ENCODE measurements around the gene VIPR2.
A peak's percentile ranks its signal among the peaks of the same experiment; 100 is the strongest.

The VIPR2 gene

DNA sequence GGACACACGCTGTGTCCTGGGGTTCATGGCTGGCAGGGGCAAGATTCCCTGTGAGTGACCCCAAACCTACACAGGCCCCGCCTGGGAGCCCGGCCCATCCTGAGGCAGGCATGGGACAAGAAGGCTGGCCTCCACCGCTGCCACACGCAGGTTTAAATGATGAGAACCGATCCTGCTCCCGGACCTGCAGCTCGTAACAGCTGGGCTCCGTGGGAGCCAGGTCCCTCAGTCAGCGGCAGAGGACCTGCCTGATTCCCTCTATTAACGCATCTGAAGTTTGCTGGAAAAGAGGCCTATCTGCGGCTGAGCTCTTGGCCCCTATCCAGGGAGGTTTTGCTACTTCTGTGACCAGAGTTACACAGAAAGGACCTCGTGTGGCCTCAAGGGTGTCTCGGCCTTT is 112.3 kb downstream of the VIPR2 start:
- FAIRE-seq (no peak), DNase-seq (ENCODE audit: insufficient read length, low spot score) (no peak)
- TF ChIP-seq POLR2AphosphoS5 (IDR thresholded peaks at IDR 0.05; ENCODE audit: low read depth, low read length): no peak

DNA sequence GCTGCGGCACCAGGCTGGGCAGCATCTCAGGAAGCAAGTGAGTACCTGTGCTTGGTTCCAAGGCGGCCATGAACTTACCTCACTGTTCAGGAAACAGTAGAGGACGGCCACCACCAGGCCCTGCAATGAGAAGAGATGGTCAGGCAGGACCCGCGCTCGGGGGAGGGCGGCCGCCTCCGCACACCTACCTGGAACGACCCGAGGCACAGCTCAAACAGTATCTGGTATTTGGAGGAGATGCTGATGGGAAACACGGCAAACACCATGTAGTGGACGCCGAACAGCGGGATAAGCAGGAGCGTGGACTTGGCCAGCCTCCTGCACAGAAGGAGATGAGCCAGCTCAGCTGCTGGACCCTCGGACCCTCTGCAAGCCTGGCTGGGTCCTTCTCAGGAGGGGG is 112.9 kb downstream of the VIPR2 start:
- TF ChIP-seq POLR2AphosphoS5 (IDR thresholded peaks at IDR 0.05; ENCODE audit: low read depth, low read length) (no peak), POLR2A (IDR thresholded peaks at IDR 0.05; ENCODE audit: low read depth, low read length) (no peak), POU2F2 (IDR thresholded peaks at IDR 0.05; ENCODE audit: low read depth, low read length) (no peak), PAX5 (IDR thresholded peaks at IDR 0.05; ENCODE audit: insufficient read depth, low read length, severe bottlenecking) (no peak), TAF1 (IDR thresholded peaks at IDR 0.05; ENCODE audit: low read depth, low read length) (no peak), SPI1 (IDR thresholded peaks at IDR 0.05; ENCODE audit: low read depth, low read length) (no peak)
- DNase-seq (ENCODE audit: insufficient read length, low spot score) (no peak), FAIRE-seq (no peak)

DNA sequence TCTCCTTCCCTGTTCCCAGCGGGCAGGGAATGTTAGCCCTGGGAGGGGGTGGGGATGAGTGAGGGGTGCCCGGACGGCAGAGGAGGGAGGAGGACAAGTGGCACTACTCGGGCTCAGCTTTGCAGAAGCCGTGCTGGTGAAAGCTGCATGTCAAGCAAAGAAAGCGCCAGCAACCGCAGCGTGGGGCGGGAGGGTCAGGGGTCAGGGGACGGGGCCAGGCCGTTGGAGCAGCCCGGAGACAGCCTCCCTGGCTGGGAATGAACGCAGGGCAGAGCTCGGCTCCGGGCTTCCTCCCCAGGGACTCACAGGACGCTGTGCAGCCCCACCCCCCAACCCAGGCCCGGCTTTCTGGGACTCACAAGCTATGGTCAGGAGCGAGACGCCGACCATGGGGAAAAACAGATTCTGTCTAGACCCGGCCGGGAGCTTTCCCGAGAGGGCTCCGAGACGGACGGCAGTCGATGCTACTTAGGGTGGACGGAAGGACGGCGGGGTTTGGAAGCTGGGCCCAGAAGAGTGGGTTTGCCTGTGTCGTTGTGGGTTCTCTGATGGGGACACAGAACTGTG is 113.4 kb downstream of the VIPR2 start:
- FAIRE-seq: no peak
- no peak for DNase-seq (ENCODE audit: insufficient read length, low spot score)
- no peak for TF ChIP-seq POU2F2 (IDR thresholded peaks at IDR 0.05; ENCODE audit: low read depth, low read length)
- no peak for TF ChIP-seq POLR2A (IDR thresholded peaks at IDR 0.05; ENCODE audit: low read depth, low read length)
- TF ChIP-seq TAF1 (IDR thresholded peaks at IDR 0.05; ENCODE audit: low read depth, low read length): no peak
- TF ChIP-seq SPI1 (IDR thresholded peaks at IDR 0.05; ENCODE audit: low read depth, low read length): no peak
- no peak for TF ChIP-seq PAX5 (IDR thresholded peaks at IDR 0.05; ENCODE audit: insufficient read depth, low read length, severe bottlenecking)
- no peak for TF ChIP-seq POLR2AphosphoS5 (IDR thresholded peaks at IDR 0.05; ENCODE audit: low read depth, low read length)

DNA sequence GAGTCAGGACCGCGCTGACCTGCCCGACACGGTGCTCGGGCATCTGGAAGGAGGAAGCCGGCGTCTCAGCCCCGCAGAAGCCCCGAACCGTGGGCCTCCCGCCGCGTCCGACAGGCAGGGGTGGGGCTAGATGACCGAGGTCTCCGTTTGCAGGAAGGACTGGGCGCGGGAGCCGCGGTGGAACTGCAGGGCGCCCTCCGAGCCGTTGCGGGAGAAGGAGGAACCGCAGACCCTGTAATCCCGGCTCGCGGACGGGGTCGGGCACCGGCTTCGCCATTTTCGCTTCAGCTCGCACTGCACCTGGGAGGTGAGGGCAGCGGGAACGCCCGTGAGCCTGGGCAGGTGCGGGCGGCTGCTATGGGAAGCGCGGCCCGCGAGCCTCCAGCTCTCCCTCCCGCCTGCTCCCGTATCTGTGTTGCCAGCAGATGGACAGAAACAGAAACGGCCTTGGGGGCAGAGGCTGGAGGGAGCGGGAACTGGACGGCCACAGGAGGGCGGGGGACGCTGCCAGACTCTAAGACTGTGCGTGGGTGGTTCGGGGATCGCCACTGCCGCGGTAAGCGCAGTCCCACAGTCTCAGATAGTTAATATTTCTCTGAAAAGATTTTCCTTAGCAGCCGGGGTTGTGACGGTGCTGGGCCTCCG is 114.1 kb downstream of the VIPR2 start:
- no peak for FAIRE-seq
- no peak for DNase-seq (ENCODE audit: insufficient read length, low spot score)
- TF ChIP-seq POLR2A (IDR thresholded peaks at IDR 0.05; ENCODE audit: low read depth, low read length): no peak

DNA sequence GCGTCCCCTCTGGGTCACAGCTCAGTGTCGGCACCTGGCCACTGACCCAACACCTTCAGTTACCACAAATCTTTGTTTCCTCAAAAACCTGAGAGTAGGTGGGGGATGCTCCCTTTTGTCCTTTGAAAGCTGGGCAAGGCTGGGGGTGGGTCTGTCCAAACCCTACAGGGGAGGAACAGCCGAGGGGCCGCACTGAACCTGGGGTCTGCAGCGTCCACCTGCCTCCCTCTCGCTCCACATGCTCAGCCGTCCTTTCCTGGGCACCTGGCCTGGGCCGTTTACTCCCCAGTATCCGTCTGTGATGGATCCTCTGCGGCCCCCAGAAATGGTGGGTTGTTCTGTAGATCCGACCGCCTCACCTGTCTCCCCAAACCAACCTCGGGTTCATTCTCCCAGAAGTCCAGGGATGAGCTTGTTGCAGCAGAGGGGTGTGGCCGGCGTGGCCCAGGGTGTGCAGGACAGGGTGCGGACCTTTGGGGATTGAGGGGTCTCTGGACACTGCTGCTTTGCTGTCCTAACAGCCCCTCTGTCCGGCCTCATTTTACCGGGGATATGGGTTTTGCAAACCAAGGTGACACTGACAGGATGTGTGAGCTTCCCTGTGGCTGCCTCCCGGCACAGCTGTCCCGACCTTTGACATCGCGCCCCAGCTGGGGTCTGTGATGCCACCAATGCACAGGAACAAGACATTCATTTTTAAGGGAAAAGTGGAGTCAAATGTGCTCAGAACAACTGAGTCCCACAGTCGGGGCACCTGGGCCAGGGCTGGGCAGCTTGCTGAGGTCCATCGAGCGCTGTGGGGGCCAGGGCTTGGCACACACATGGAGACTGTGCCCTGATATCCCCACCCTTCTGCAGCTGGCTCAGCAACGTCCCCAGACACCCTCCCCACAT is 115.9 kb downstream of the VIPR2 start:
- TF ChIP-seq POLR2A (IDR thresholded peaks at IDR 0.05; ENCODE audit: low read depth, low read length): no peak
- no peak for TF ChIP-seq POU2F2 (IDR thresholded peaks at IDR 0.05; ENCODE audit: low read depth, low read length)
- TF ChIP-seq PAX5 (IDR thresholded peaks at IDR 0.05; ENCODE audit: insufficient read depth, low read length, severe bottlenecking): no peak
- TF ChIP-seq POLR2AphosphoS5 (IDR thresholded peaks at IDR 0.05; ENCODE audit: low read depth, low read length): no peak
- no peak for TF ChIP-seq SPI1 (IDR thresholded peaks at IDR 0.05; ENCODE audit: low read depth, low read length)
- no peak for DNase-seq (ENCODE audit: insufficient read length, low spot score)
- FAIRE-seq: no peak

DNA sequence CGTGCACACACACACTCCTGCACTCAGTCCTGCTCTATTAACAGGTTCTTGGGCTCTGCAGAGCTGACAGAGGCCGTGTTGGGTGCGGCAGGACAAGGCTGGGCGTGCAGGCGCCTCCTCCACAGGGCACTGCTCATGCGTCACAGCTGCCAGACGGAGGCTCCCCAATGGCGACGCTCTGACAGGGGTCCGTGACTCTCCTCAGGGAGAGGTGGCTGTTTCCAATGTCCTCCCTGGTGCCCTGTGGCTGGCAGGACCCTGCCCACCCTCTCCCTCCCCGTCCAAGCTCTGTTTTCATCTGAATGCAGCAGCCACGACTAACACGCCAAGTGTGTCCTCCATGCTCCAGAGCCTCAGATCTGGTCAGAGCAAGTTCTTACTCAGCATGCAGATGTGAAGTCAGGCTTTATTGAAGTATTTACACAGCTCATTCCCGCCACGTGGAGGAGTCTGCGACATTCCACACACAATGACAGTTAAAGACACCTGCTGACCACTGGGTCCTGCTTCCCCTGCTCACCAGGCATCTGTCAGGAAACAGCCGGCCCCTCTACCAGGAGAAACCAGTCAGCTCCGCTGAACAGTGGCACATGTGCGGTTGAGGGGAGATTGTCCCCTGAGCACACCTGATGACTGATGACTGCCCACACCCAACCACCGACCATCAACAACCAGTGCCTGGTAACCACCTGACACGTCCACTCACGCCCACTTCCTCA is 116.7 kb downstream of the VIPR2 start:
- no peak for TF ChIP-seq PAX5 (IDR thresholded peaks at IDR 0.05; ENCODE audit: insufficient read depth, low read length, severe bottlenecking)
- 0 out of 2 replicates have a peak, but pooled peaks have one; percentile 2 for TF ChIP-seq SPI1 (IDR thresholded peaks at IDR 0.05; ENCODE audit: low read depth, low read length)
- no peak for DNase-seq (ENCODE audit: insufficient read length, low spot score)
- no peak for FAIRE-seq

DNA sequence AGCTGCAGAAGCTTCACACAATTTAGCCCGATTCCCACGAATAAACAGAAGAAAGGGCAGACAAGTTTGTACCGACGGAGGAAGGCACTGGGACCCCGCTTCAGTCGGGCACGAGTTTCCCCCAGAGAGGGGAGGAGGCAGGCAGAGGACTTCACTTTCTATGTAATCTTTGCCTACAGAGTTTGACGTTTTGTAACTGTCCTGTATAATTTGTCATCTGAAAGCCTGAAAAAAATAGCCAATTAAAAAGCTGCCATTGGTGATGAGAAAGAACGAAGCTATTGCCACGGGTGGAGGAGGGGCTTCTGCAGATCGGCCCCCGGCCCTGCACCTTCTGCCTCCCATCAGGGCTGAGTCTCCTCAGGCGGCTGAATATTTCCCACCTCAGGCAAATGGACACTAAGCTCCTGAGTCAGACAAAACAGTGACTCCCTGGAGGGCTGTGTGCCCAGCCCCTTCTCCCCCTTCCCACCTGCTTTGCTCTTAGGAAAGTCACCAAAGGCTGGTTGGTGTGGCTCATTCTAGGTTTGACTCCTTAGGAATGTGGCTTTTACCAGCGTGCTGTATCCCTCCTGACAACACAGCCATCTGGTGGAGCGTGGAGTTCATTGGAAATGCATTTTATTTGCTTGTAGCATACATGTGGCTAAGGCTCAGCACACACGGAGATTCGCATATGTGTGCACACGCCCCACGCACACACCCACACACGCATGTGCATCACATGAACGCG is 117.4 kb downstream of the VIPR2 start:
- TF ChIP-seq POLR2A (IDR thresholded peaks at IDR 0.05; ENCODE audit: low read depth, low read length) (no peak), PAX5 (IDR thresholded peaks at IDR 0.05; ENCODE audit: insufficient read depth, low read length, severe bottlenecking) (no peak), POLR2AphosphoS5 (IDR thresholded peaks at IDR 0.05; ENCODE audit: low read depth, low read length) (no peak), SPI1 (IDR thresholded peaks at IDR 0.05; ENCODE audit: low read depth, low read length) (no peak), TAF1 (IDR thresholded peaks at IDR 0.05; ENCODE audit: low read depth, low read length) (no peak), POU2F2 (IDR thresholded peaks at IDR 0.05; ENCODE audit: low read depth, low read length) (no peak)
- no peak for FAIRE-seq

DNA sequence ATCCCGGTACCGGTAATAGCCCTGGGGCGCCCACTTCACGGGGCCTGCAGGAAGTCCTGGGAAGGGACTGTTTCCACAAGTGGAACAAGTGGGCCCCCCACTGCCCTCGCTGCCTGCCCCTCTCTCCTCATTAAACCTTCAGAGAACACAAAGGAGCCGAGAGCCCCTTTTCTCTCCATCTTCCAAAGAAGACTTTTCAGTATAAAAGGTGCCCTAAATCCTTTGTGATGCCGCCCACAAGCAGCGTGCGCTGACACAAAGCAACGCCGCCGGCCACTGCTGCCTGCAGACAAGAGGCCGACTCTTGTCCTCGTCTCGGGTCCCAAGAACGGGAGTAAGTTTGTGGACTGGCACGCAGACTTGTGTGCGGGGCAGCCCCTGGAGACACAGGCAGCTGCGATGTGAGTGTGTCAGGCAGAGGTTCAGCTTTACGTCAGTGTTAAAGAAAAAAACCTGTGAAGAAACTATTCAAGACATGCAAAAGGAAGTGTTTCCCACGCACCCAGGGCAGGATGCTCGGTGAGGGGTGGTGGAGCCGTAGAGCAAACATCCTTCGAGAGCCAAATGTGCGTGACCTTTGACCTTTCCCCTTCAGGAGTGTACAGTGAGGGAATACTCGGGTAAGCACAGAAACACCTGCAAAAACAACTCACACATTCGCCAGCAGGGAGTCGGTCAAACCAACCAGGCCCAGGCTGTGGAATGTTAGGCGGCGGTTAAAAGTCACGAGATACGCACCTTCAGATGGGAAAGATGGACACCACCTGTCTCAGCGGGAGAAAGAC is 118.2 kb downstream of the VIPR2 start:
- no peak for TF ChIP-seq POLR2A (IDR thresholded peaks at IDR 0.05; ENCODE audit: low read depth, low read length)
- no peak for TF ChIP-seq SPI1 (IDR thresholded peaks at IDR 0.05; ENCODE audit: low read depth, low read length)
- TF ChIP-seq POLR2AphosphoS5 (IDR thresholded peaks at IDR 0.05; ENCODE audit: low read depth, low read length): no peak
- no peak for TF ChIP-seq PAX5 (IDR thresholded peaks at IDR 0.05; ENCODE audit: insufficient read depth, low read length, severe bottlenecking)
- TF ChIP-seq POU2F2 (IDR thresholded peaks at IDR 0.05; ENCODE audit: low read depth, low read length): no peak
- TF ChIP-seq TAF1 (IDR thresholded peaks at IDR 0.05; ENCODE audit: low read depth, low read length): no peak
- DNase-seq (ENCODE audit: insufficient read length, low spot score) (no peak), FAIRE-seq (no peak)

More for the DNA sequence above, 117.4 kb downstream of the VIPR2 start:
- DNase-seq (ENCODE audit: insufficient read length, low spot score): no peak
